Measurements from ENCODE around the gene TMEM222.

TMEM222 gene

DNA sequence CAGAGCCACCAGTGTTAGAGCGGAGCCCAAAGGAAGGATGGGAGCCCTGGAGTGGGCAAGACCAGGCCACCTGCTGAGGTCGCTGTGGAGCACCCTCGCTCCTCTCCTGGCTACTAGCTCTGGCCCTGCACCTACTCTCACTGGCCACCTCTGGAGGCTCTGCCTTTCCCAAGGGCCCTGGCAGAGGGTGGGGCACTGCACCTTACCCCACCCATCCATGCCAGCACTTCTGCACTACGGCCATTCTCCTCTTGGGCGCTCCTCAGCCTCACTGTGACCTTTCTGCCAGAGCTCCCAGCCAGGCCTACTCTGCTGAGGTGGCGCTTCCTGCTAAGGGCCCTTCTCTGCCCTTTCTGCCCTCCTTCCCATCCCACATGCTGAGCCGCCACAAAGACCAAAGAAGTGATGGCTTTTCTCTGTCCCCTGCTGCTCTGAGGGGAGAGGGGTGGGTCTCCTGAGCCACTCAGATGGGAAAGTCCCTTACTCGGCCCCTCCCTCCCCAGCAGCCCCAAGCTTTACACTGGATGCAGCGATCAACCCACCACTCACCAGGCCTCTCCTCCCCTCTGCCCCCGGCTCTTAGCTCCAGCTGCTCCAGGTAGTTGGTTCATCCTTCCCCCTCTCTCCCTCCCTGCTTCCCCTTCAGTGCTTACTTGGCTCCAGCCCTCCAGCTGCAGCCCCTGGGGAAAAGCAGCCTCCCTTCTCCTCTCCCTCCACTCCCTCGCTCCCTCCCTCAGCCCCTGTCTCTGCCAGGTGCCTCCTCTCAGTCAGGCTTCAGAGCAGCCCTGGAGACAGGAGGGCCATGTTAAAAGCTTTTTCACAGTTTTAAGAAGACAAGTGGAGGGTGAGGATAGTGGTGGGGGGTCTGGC lies 14.8 kb upstream of the TMEM222 start:
- no peak for DNase-seq

DNA sequence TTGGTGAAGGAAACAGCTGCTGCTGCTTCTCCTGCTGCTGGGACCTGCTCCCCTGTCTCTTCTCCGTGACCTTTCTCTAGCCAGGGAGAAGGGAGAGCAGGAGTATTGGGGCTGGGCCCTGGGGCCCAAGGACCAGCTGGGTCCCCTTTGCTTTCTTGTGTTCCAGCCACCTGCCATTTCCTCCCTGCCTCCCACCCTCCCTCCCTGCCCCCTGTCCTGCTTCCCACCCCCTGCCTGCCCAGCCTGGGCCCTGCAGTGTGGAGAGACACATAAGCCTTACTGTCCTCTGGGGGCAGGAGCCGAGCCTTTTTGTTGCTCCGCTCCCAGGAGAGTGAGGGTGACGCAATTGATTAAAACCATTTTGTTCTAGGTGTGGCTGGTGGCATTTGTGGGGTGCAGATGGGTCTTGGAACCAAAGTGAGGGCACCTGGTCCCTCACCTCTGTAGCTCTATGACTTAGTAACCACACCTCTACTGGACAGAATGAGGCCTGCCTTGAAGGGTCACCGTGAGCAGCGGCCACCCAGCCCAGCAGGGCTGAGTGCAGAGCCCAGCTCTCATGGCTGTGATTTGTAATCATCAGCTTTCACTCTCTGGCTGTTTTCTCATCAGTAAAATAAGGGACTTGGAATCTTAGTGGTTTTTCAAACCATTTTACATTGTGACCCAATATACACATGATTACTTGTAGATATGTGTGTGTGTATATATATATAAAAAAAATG lies 13.9 kb upstream of the TMEM222 start:
- DNase-seq, result no peak

GRCh38 chr1:27314169-27314568 lies 7.8 kb upstream of the TMEM222 start:
- DNase-seq, result no peak

- no peak for DNase-seq
Measured at GRCh38 chr1:27314737-27315136, 7.2 kb upstream of the TMEM222 start.

- no peak for DNase-seq
Measured at GRCh38 chr1:27316860-27317259, 5.1 kb upstream of the TMEM222 start.

GRCh38 chr1:27318136-27318535 lies 3.8 kb upstream of the TMEM222 start:
- DNase-seq, result no peak

GRCh38 chr1:27318596-27318995 lies 3.4 kb upstream of the TMEM222 start:
- DNase-seq, result no peak

- no peak for DNase-seq
Measured at GRCh38 chr1:27322569-27323240, 742 bp downstream of the TMEM222 start.

GRCh38 chr1:27325286-27325685 lies 3.3 kb downstream of the TMEM222 start:
- no peak for DNase-seq

- no peak for DNase-seq
Measured at GRCh38 chr1:27327964-27328363, 6.0 kb downstream of the TMEM222 start.

DNA sequence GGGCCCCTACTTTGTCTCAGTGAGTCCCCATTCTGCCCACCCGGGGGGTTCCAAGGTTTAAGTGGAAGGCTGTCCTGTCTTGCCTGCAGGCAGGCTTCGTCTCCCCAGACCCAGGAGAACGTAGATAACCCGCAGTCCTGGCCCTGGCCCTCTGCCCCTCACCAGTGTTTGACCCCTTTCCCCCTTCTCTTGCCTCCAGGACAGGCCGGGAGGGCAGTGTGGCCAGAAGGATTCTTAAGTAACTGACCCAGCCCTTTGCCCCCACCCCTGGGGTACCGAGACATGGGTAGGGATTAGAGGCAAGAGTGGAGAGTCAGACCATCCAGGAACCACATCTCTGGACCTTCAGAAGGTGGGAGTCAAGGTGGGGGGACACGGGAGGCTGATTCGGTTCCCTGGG lies 8.8 kb downstream of the TMEM222 start:
- DNase-seq, result no peak

DNA sequence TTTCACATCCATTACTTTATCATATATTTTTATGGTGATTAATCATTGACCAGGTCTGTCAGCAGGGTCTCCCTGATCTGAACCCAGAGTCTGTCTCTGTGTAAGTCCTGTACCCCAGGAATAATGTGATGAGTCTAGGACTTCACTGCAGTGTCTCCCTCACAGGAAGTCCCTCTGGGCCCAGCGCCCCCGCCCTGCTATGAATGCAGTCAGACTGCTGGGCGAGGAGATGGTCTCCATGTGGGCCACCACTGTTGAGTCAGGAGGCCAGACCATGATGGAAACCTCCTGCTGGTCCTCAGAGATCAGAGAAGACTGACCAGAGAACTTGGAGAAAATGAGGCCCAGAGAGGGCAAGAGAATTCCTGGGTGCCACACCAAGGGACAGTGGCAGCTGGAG lies 9.5 kb downstream of the TMEM222 start:
- DNase-seq, result no peak

GRCh38 chr1:27331922-27332321 lies 10.0 kb downstream of the TMEM222 start:
- DNase-seq, result no peak

DNA sequence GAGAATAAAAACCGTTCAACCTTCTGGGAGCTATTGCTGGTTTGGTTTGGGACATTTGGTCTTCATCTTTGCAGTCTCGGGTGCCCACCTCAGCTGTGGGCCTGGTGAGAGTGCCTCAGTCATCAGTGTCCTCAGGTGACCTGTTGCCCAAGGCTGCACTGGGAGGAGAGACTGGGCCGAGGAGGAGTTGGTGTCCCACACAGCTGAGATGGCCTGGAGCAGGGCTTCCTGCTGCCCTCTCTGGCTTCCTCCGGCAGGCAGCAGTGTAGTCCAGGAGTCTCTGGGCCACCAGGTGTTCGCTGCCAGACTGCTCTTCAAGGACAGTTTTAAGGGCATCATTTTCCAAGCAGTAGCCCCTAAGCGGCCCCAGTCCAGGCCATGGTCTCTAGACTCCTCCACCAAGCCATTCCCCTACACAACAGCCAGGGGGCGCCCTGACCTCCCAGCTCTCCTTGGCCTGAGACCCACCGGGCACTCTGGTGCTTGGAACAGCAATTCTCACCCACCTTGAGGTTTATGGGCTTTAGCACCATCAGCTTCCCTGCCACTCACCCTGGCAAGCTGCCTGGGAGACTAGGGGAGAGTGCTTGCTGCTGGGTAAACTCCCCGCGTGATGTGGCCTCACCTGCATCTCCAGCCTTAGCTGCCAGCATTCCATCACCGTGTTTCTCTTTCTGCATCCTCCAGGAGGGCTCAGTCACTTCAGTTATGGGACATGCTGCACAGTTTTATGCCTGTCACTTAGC lies 10.7 kb downstream of the TMEM222 start:
- DNase-seq, result no peak

DNA sequence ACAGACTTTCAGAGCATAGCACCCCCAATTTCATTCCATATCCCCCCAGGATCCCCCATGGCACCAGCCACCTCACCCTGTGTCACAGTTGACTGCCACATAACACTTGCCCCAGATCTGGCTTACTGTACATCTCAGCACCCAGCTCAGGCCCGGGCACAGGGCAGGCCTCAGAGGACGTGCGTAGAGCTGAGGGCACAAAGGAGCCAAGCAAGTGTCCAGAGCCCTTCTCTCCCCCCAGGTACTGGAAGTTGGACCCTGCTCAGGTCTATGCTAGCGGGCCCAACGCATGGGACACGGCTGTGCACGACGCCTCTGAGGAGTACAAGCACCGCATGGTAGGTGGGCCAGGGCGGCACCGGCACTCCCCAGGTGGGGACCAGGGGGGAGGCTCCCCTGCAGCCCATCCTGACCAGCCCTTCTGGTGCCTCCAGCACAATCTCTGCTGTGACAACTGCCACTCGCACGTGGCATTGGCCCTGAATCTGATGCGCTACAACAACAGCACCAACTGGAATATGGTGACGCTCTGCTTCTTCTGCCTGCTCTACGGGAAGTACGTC lies 11.8 kb downstream of the TMEM222 start:
- no peak for DNase-seq

- no peak for DNase-seq
Measured at GRCh38 chr1:27335506-27336422, 13.8 kb downstream of the TMEM222 start.

DNA sequence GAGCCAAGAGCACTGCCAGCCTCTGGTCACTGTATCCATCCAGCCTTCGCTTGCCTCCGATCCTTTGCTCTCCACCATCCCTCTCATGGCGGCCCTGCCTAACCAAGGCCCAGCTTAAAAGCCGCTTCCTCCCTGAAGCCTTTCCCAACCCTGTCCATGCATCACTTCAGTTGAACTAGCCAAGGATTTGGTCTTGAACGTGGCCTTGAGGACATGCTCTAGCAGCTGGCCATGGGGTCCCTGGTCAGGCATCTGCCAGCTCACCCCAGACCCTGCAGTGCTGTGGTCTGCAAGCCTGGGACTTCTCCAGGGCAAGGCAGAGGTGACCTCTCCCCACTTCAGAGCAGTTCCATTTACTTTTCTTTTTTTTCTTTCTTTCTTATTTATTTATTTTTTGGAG lies 14.8 kb downstream of the TMEM222 start:
- DNase-seq, result no peak

GRCh38 chr1:27338751-27339150 lies 16.8 kb downstream of the TMEM222 start:
- DNase-seq, result no peak

DNA sequence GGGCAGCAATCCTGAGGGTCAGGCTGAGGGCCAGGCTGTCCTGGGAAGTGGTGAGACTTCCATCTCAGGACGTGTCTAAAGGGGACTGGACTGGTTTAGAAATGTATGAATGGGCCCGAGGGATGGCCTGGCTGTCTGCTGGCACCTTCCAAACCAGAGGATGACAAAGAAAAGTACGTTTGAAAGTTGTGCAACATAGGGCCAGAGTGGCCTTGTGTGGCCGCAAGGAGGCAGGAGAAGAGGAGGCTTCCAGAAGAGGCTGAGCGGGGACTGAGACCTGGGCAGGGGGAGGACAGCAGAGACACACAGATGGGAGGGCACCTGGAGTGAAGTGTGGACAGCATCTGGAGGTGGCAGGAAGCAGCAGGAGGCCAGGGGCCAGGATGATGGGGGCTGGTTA lies 17.2 kb downstream of the TMEM222 start:
- no peak for DNase-seq

- DNase-seq, result no peak
Measured at GRCh38 chr1:27341525-27342252, 19.7 kb downstream of the TMEM222 start, which contains the start of gene SYTL1. SYTL1 (plus strand) TSS chr1:27342022; CDS start chr1:27345335, 3,313 bp downstream.

DNA sequence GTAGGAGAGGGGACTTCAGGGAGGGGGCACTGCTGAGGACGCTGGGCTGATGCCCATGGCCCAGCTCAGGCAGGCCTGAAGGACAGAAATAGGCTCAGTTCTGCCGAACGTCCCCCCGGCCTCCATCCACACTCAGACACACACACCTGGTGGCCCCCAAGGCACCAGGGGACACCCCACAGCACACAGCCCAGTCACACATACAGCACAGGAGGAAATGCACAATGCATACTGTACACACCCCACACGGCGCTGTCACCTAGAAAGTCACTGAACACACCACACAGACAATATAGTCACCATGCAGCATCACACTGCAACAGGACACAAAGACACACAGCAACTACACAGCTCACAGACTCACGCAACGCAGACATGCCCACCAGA lies 20.4 kb downstream of the TMEM222 start:
- DNase-seq, result no peak

Data from cortex of kidney (tissue), 1 donor.